ENCODE measurements around the gene TSHZ3. TPM values are rescaled to one million over a fixed set of nuclear protein-coding genes. Genes with fewer than 3 reads are reported as not detected.

TSHZ3 gene
- total RNA-seq, 2 donors from 2014 or later: 0.68 to 1.3 TPM

DNA sequence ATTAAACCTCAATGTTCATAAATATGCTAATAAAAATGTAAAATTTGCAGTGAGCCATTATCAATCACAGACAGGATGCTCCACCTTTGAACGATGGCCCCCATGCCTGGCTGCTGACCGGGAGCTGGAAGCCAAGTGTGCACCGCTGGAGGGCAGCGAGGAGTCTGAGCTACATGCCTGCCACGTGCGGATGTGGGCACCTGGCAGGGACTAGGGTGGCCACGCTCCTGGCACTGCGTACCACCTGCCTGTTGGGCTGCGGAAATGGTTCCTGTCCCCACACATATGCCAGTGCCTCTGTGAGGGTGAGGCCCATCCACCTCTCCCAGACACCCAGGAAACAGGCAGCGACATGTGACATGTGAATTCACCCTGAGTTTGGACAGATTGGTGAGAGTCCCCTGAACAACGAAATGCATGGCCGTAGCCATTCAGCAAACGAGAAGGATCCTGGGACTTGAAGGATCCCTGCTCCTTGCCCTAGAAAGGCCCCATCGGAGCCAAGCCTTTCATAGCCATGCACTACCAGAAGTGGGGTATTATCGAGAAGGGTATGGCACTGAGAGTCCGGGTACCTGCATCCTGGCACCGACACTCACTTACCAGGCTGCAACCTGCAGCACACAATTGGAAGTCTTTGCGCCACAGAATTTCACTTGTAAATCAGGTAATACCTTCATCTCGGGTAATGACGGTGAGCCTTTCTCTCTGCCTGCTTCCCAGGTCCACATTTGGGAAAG is 35.8 kb downstream of the TSHZ3 start:
- ATAC-seq: no peak
- no peak for DNase-seq
- Mint-ChIP-seq H3K4me1 (peaks cover 4% of the 10 kb centered on the region), H3K4me3 (no peak overlapping the region), H3K27me3 (peaks cover 5% of the 10 kb centered on the region), H3K36me3 (ENCODE audit: low read depth) (peaks cover 3% of the 10 kb centered on the region), H3K27ac (no peak overlapping the region)
- no peaks in the 10 kb centered on the region for H3K9me3 ChIP-seq (ENCODE audit: control insufficient read depth, low read length, poor library complexity, severe bottlenecking)

DNA sequence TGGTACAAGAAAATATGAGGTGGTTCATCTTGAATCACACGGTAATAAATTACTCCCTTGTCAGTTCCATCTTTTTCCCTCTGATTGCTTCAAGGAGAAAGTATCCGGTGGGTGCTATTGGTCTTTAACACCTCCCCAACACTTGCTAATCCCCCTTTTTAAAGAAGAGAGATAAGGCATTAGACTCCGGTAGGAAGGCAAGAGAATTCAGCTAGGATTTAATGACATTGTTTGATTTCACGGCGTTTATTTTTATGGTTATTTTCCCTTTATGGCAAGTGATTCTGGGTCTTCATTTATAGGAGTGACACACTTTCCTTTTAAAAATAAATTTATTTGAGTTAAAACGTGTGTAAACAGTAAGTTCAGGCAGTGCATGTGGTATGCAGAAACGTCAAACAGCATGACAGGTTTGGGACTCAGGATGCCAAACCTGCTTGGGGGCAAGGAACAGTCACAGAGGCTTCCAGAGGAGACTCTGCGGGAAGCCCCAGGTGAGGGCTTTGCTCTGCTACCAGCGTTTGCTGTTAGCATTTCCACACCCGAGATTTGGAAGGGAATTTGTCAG is 36.5 kb downstream of the TSHZ3 start:
- no peak overlapping the region for H3K27ac Mint-ChIP-seq
- DNase-seq: no peak
- H3K9me3 ChIP-seq (ENCODE audit: control insufficient read depth, low read length, poor library complexity, severe bottlenecking): no peaks in the 10 kb centered on the region
- peaks cover 4% of the 10 kb centered on the region for H3K4me1 Mint-ChIP-seq
- no peak for ATAC-seq
- no peak overlapping the region for H3K4me3 Mint-ChIP-seq
- H3K36me3 Mint-ChIP-seq (ENCODE audit: low read depth): peaks cover 3% of the 10 kb centered on the region
- peaks cover 5% of the 10 kb centered on the region for H3K27me3 Mint-ChIP-seq

DNA sequence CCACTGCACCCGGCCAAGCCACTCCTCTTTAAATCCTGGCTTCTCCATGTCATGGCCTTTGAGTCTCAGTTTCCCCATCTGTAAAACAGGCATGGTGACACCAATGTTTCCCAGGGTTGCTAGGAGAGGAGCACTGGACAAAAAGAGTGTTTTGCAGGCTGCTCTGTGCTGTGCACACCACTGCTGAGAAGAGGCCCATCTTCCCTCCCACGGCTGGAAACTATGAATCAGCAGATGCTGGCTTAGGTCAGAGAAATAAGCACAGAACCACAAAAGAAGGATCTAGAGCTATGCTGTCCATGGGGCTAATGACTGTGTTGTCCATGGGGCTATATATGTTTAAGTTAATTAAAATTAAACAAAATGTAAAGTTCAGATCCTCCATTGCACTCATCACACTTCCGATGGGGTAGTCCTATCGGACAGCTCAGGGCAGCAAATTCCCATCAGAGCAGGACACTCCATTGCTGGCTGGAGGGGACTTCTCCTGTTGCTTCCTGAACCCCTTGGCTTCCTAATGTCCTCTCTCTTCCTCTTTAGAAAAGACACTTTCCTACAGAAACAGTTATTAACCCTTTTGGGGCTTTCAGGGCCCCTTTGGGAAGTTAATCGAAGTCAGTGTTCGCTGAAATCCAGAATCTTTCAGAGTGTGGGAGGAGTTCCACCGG is 37.1 kb downstream of the TSHZ3 start:
- DNase-seq (no peak), ATAC-seq (no peak)
- peaks cover 8% of the 10 kb centered on the region for H3K27me3 Mint-ChIP-seq
- H3K36me3 Mint-ChIP-seq (ENCODE audit: low read depth): peaks cover 3% of the 10 kb centered on the region
- H3K27ac Mint-ChIP-seq: no peak overlapping the region
- H3K4me1 Mint-ChIP-seq: peaks cover 4% of the 10 kb centered on the region
- no peak overlapping the region for H3K4me3 Mint-ChIP-seq
- no peaks in the 10 kb centered on the region for H3K9me3 ChIP-seq (ENCODE audit: control insufficient read depth, low read length, poor library complexity, severe bottlenecking)

DNA sequence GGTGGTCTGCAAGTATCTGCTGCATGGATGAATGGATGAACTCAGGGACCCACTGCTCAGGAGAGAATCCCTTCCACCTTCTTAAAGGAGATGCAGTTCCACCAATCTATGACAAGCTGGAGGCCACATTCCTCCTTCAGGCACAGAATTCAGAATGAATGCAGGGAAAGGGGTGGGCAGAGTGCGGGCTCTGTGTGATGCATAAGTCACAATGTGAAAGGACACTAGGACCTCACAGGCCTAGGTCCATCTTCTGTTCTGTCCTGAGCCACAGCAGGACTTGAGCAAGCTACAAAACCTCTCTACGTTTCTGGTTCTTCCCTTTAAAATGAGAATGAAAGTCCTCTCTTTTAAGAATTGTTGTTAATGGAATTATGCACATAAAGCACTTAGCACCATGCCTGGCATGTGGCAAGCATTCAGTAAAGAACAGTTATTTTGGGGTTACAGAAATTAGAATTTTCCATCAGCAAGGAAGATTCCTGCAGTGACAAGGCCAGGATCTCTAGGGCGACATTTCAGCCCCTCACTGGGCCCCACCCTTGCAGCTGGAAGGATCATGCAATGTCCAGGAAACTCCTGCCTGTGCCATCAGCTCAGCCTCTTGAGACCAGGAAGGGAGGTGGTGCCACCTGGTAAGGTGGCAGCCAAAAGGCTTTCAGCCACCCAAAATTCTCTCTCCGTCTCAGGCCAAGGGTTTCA is 38.7 kb downstream of the TSHZ3 start:
- Mint-ChIP-seq H3K4me1 (peaks cover 4% of the 10 kb centered on the region), H3K4me3 (no peak overlapping the region), H3K27me3 (peaks cover 6% of the 10 kb centered on the region), H3K36me3 (ENCODE audit: low read depth) (peaks cover 3% of the 10 kb centered on the region), H3K27ac (no peak overlapping the region)
- ATAC-seq (no peak), DNase-seq (no peak)
- no peaks in the 10 kb centered on the region for H3K9me3 ChIP-seq (ENCODE audit: control insufficient read depth, low read length, poor library complexity, severe bottlenecking)

DNA sequence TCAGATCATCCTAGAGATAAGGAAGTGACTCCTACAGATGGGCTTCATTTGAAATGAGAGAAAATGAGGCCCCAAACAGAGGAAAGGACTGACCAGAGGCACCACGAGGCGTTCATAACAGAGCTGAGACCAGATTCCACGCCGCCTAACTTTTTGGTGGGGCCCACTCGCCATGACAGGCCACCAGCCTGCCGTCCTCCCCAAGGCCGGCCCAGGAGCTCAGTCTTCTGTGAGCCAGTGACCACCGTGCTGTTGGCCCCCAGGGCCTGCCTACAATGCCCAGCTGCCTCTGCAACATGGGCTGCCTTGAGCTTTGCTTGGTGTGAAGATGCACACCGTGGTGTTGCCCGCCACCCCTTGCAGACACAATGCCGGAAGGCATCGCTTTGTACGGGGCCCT is 40.5 kb downstream of the TSHZ3 start:
- Mint-ChIP-seq H3K4me1 (no peaks in the 10 kb centered on the region), H3K4me3 (no peak overlapping the region)
- ATAC-seq: no peak

DNA sequence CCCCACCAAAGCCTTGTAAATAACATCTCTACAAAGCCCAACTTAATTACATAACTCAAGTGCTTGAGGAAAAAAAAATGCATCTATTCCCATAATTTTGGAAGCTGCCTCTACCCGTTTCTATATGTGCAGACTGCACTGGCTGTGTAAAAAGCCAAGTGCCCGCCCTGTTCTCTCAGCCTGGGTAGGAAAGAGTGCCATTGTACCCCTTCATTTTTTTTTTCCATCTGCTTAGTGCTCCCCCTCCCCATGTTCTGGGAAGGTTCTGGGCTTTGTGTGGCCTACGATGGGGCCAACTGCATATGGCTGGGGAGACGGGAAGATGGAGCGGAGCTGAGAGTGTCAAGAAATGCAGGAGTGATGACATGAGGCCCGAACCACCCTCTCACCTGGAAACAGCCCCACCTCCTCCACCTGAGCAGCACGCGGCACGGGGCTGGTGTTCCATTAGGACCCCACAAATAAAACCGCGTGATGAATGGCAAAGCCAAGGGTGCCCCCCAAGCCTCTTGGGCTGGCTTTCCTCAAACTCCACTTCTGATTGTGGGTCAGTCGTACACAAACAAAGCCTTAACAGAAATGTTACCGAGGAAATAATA is 42.1 kb downstream of the TSHZ3 start:
- Mint-ChIP-seq H3K27ac (no peak overlapping the region), H3K27me3 (peaks cover 6% of the 10 kb centered on the region), H3K4me1 (no peaks in the 10 kb centered on the region), H3K36me3 (ENCODE audit: low read depth) (no peaks in the 10 kb centered on the region), H3K4me3 (no peak overlapping the region)
- ATAC-seq (no peak), DNase-seq (no peak)
- H3K9me3 ChIP-seq (ENCODE audit: control insufficient read depth, low read length, poor library complexity, severe bottlenecking): no peaks in the 10 kb centered on the region

More for the DNA sequence above, 40.5 kb downstream of the TSHZ3 start:
- Mint-ChIP-seq H3K36me3 (ENCODE audit: low read depth) (no peaks in the 10 kb centered on the region), H3K27me3 (peaks cover 6% of the 10 kb centered on the region), H3K27ac (no peak overlapping the region)
- H3K9me3 ChIP-seq (ENCODE audit: control insufficient read depth, low read length, poor library complexity, severe bottlenecking): no peaks in the 10 kb centered on the region
- DNase-seq: no peak

DNA sequence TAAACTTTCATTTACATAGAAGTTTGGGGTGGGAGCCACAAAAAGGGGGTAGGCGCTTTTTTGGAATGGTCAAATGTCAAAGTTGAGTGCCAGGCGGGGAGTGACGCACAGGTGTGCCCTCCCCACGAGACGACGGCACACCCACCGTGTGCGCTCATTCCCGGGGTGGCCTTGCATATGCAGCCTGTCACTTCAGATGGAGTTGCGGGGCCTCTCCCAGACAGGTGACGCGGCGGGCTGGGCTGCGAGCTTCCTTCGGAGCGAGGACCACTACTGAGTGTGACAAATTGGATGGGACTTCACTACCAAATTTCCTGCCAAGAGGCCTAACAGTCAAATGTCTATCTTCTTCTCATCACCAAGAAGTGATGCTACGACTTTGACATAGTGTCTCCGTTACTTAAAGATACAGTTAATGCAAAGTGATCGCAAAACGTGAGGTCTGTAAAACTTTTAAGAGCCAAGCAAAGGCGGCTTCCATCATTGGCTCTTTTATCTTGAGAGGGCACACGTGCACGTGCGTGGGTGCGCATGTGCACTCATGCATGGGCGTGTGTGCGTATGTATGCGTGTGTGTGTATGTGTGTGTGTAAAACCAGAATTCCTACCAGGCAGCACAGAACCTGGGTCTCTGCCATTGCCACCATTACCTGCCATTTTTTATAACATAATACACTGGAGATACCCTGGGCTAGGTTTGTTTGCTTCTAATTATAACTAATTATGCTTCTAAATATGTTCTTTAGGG is 43.1 kb downstream of the TSHZ3 start:
- DNase-seq (no peak), ATAC-seq (no peak)
- peaks cover 6% of the 10 kb centered on the region for H3K27me3 Mint-ChIP-seq
- H3K27ac Mint-ChIP-seq: no peak overlapping the region
- H3K9me3 ChIP-seq (ENCODE audit: control insufficient read depth, low read length, poor library complexity, severe bottlenecking): no peaks in the 10 kb centered on the region
- H3K4me3 Mint-ChIP-seq: no peak overlapping the region
- no peaks in the 10 kb centered on the region for H3K4me1 Mint-ChIP-seq
- H3K36me3 Mint-ChIP-seq (ENCODE audit: low read depth): no peaks in the 10 kb centered on the region

DNA sequence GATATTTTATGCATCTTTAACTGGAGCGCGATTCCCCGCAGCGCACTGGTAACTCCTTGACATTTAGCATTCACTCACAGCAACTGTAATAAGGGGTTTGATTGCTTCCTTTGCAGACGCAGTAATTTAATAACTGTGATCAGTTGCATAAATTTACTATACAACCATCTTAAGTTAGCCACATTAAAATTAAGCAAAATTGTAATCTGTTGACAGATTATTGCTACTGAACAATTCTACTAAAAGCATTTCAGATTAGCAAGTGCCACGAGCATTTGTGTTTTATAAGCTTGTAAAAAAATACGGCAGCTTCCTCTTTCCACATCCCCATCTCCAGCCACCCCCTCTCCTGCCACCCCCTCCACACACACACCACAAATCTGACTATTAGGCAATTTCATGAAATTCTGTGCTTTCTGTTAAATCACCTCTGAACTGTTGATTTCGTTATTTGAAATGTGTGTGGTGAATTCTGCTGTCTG is 44.4 kb downstream of the TSHZ3 start:
- H3K4me1 Mint-ChIP-seq: no peaks in the 10 kb centered on the region
- H3K36me3 Mint-ChIP-seq (ENCODE audit: low read depth): no peaks in the 10 kb centered on the region
- no peaks in the 10 kb centered on the region for H3K9me3 ChIP-seq (ENCODE audit: control insufficient read depth, low read length, poor library complexity, severe bottlenecking)
- H3K27ac Mint-ChIP-seq: no peak overlapping the region
- H3K4me3 Mint-ChIP-seq: no peak overlapping the region
- DNase-seq: no peak
- no peak for ATAC-seq
- peaks cover 6% of the 10 kb centered on the region for H3K27me3 Mint-ChIP-seq

DNA sequence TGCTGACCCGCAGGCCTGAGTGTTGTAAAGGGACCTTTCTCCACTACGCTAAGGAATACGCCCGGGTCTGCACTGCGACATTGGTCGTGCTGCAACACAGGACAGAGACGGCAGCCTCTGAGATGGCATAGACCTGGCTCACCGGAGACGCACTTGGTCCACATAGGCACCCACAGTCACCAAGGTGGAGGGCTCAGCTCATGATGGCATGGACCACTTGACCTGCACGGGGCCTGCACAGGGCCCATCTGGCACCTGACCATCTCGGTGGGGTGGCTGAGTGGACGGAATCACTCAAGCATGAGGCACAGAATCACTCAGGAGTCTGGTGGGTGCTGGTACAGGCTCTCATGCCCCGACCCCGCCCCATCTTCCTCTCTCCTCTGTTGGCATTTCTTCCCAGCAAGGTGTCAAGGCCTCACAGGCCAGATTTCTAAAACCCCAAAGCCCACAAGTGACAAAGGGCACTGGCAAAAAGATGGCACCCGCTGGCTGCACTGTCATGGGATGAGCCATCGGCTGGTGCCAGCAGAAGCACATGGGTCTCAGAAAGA is 45.9 kb downstream of the TSHZ3 start:
- no peak for ATAC-seq
- Mint-ChIP-seq H3K36me3 (ENCODE audit: low read depth) (no peaks in the 10 kb centered on the region), H3K27ac (no peak overlapping the region), H3K4me3 (no peak overlapping the region), H3K27me3 (peaks cover 6% of the 10 kb centered on the region), H3K4me1 (no peaks in the 10 kb centered on the region)
- no peak for DNase-seq
- no peaks in the 10 kb centered on the region for H3K9me3 ChIP-seq (ENCODE audit: control insufficient read depth, low read length, poor library complexity, severe bottlenecking)

DNA sequence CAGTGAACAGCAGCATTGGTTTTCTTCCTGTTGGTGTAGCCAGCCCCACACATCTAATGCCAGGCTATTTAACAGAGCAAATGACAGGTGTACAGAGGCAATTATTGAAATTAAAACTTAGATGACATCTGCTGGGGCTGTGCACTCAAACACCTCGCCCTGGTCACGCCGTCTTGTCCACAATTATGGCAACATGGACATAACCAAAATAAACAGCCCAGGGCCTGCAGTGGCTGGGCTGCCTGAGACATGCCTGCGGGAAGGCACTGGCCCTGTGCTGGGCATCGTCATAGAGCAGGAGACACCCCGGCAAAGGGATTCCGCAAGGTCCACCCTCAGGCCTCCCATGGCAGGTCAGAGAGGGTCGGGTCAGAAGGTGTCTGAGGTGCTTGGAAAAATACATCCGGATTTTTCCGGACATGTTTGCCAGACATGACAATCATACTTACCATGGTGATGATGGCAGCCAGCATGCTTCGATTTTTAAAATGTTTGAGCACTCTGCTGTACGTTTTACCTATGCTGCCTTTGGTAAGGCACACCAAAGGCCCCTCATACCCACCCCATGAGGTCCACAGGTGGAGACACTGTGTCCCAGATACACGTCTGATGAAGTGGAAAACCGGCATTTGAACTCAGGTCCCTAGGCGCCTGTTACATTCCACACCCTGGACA is 47.8 kb downstream of the TSHZ3 start:
- H3K4me1 Mint-ChIP-seq: no peaks in the 10 kb centered on the region
- no peak for ATAC-seq
- DNase-seq: no peak
- H3K36me3 Mint-ChIP-seq (ENCODE audit: low read depth): no peaks in the 10 kb centered on the region
- no peak overlapping the region for H3K27ac Mint-ChIP-seq
- H3K4me3 Mint-ChIP-seq: no peak overlapping the region
- H3K9me3 ChIP-seq (ENCODE audit: control insufficient read depth, low read length, poor library complexity, severe bottlenecking): no peaks in the 10 kb centered on the region
- peaks cover 6% of the 10 kb centered on the region for H3K27me3 Mint-ChIP-seq

DNA sequence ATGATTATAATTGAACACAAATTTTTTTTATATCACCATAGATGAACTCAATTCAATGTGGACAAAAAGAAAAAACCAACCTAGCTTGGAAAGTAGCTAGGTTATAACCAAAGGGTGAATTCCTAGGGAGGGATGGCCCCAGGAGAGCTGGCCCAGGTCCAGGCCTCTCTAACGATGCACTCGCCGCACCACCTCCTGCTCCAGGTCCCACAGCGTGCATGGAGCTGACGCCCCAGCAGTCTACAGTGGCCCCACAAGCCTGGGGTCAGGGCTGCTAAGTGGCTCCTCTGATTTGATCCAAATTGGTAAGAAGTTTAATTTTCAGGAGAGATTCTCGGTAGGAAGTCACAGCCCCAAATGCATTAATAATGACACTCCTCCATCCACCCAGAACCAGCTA is 48.8 kb downstream of the TSHZ3 start:
- no peaks in the 10 kb centered on the region for H3K9me3 ChIP-seq (ENCODE audit: control insufficient read depth, low read length, poor library complexity, severe bottlenecking)
- Mint-ChIP-seq H3K36me3 (ENCODE audit: low read depth) (no peaks in the 10 kb centered on the region), H3K4me1 (no peaks in the 10 kb centered on the region), H3K27me3 (peaks cover 6% of the 10 kb centered on the region), H3K27ac (no peak overlapping the region), H3K4me3 (no peak overlapping the region)
- ATAC-seq: no peak
- no peak for DNase-seq

DNA sequence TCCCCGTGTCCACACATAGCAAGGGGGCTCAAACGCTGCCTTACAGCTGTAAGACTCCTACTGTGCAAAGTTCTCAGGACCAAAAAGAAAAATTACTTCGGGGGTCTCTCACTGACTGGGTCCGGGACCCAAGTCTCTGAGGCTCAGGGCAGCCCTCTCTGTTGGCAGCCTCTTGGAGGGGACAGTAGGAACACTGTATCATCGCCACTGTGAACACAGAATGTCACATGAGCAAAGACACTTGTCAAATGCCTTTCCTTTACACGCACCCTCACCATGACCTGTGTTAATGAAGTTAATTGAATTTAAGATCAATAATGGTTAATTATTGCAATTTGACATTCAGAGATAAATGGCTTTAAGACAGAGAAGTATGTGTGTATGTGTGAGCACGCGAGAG is 49.6 kb downstream of the TSHZ3 start:
- ATAC-seq (no peak), DNase-seq (no peak)
- H3K27me3 Mint-ChIP-seq: peaks cover 6% of the 10 kb centered on the region
- H3K36me3 Mint-ChIP-seq (ENCODE audit: low read depth): no peaks in the 10 kb centered on the region
- H3K4me3 Mint-ChIP-seq: no peak overlapping the region
- no peak overlapping the region for H3K27ac Mint-ChIP-seq
- H3K9me3 ChIP-seq (ENCODE audit: control insufficient read depth, low read length, poor library complexity, severe bottlenecking): no peaks in the 10 kb centered on the region
- H3K4me1 Mint-ChIP-seq: no peaks in the 10 kb centered on the region
